Lower leg skin (tissue), 3 donors: ENCODE data around the gene UBXN7.

ENCODE experiments used
- POLR2A ChIP-seq, 2 donors: fragments of 450-650 bp; IDR thresholded peaks; one replicate each; pipeline ENCODE4 v1.6.1; 2016 to 2017; ENCODE audit warnings: antibody characterized with exemption in 2 of 2, mild to moderate bottlenecking in 1 of 2, moderate library complexity in 1 of 2
- TF ChIP-seq, protein P1 (sequence below), 3 donors: fragments of 450-650 bp; IDR thresholded peaks; one replicate each; pipeline ENCODE4 v1.5.1; 2016; ENCODE audit warnings: antibody characterized with exemption in 3 of 3, mild to moderate bottlenecking in 3 of 3, moderate library complexity in 2 of 3

DNA sequence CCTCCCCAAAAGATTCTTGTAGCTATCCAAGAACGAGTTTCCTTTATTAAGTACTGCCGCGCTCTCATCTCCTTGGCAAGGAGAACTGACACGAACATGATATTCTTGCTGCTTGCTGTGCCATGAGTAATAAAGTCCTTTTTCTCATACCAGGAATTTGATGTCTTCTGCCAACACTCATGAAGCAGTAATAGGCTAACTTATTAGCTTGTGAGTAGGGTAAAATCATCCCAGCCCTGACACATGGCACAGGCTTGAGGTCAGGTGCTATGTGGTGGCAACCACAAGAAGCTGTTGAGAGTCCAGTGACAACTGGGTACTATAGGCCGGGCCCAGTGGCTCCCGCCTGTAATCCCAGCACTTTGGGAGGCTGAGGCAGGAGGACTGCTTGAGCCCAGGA is 22.7 kb upstream of the UBXN7 start:
- TF ChIP-seq, protein P1, sequence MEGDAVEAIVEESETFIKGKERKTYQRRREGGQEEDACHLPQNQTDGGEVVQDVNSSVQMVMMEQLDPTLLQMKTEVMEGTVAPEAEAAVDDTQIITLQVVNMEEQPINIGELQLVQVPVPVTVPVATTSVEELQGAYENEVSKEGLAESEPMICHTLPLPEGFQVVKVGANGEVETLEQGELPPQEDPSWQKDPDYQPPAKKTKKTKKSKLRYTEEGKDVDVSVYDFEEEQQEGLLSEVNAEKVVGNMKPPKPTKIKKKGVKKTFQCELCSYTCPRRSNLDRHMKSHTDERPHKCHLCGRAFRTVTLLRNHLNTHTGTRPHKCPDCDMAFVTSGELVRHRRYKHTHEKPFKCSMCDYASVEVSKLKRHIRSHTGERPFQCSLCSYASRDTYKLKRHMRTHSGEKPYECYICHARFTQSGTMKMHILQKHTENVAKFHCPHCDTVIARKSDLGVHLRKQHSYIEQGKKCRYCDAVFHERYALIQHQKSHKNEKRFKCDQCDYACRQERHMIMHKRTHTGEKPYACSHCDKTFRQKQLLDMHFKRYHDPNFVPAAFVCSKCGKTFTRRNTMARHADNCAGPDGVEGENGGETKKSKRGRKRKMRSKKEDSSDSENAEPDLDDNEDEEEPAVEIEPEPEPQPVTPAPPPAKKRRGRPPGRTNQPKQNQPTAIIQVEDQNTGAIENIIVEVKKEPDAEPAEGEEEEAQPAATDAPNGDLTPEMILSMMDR (IDR thresholded peaks at IDR 0.05) = no peak
- no peak for TF ChIP-seq POLR2A (IDR thresholded peaks at IDR 0.05)
